ENCODE data around the gene EFCAB5. TPM values are rescaled to one million over a fixed set of nuclear protein-coding genes. Genes with fewer than 3 reads are reported as not detected.
A peak's percentile ranks its signal among the peaks of the same experiment; 100 is the strongest.
"Not testable (repeated sequence)": the region's sequence is repeated elsewhere in the genome, so short reads cannot be mapped to it uniquely, and the experiment has no call there.

EFCAB5 gene
- total RNA-seq, 2 experiments from 2014 or later, result 0.27 to 0.54 TPM

- DNase-seq (no peak), ATAC-seq (no peak)
- H3K27ac Mint-ChIP-seq, result no peak overlapping the region
- intact Hi-C loops (cut with DNase I, micrococcal nuclease), result no loop called here
- H3K36me3 Mint-ChIP-seq (ENCODE audit: low read depth), result no peaks in the 10 kb centered on the region
- H3K27me3 Mint-ChIP-seq, result no peaks in the 10 kb centered on the region
- H3K9me3 Mint-ChIP-seq (ENCODE audit: low read depth), result no peaks in the 10 kb centered on the region
- ChIA-PET CTCF (no interaction called here), POLR2A (no interaction called here)
- H3K4me1 Mint-ChIP-seq, result no peaks in the 10 kb centered on the region
- no peak overlapping the region for H3K4me3 Mint-ChIP-seq
These were observed 30.8 kb downstream of the EFCAB5 start for GRCh38 chr17:29972277-29972676.

GRCh38 chr17:29973005-29973404 lies 31.6 kb downstream of the EFCAB5 start:
- no peak for ATAC-seq
- no peaks in the 10 kb centered on the region for H3K9me3 Mint-ChIP-seq (ENCODE audit: low read depth)
- intact Hi-C loops (cut with DNase I, micrococcal nuclease), result no loop called here
- DNase-seq, result no peak
- ChIA-PET CTCF (interaction anchor here (1.2 kb wide), 1 partner anchor 120 kb away, joined by 3 read pairs; no protein-coding TSS in a partner anchor), POLR2A (no interaction called here)
- H3K27ac Mint-ChIP-seq, result no peak overlapping the region
- no peak overlapping the region for H3K4me3 Mint-ChIP-seq
- H3K36me3 Mint-ChIP-seq (ENCODE audit: low read depth), result no peaks in the 10 kb centered on the region
- no peaks in the 10 kb centered on the region for H3K4me1 Mint-ChIP-seq
- H3K27me3 Mint-ChIP-seq, result no peaks in the 10 kb centered on the region

GRCh38 chr17:29977836-29978235 lies 36.4 kb downstream of the EFCAB5 start:
- H3K4me3 Mint-ChIP-seq, result no peak overlapping the region
- intact Hi-C loops (cut with DNase I, micrococcal nuclease), result no loop called here
- POLR2A ChIA-PET, result no interaction called here
- CTCF ChIA-PET, result no interaction called here
- no peak overlapping the region for H3K27ac Mint-ChIP-seq
- no peaks in the 10 kb centered on the region for H3K9me3 Mint-ChIP-seq (ENCODE audit: low read depth)
- H3K36me3 Mint-ChIP-seq (ENCODE audit: low read depth), result no peaks in the 10 kb centered on the region
- DNase-seq, result no peak
- H3K27me3 Mint-ChIP-seq, result no peaks in the 10 kb centered on the region
- H3K4me1 Mint-ChIP-seq, result no peaks in the 10 kb centered on the region
- ATAC-seq, result no peak

- intact Hi-C loops (cut with DNase I, micrococcal nuclease), result no loop called here
- ChIA-PET CTCF (interaction anchor here (0.6 to 1.6 kb wide), 3 partner anchors 41 to 113 kb away, joined by 3 to 5 read pairs (median 4); no protein-coding TSS in a partner anchor), POLR2A (no interaction called here)
- DNase-seq, result no peak
- no peaks in the 10 kb centered on the region for H3K9me3 Mint-ChIP-seq (ENCODE audit: low read depth)
- H3K4me1 Mint-ChIP-seq, result no peaks in the 10 kb centered on the region
- H3K4me3 Mint-ChIP-seq, result no peak overlapping the region
- no peaks in the 10 kb centered on the region for H3K36me3 Mint-ChIP-seq (ENCODE audit: low read depth)
- ATAC-seq, result no peak
- H3K27ac Mint-ChIP-seq, result no peak overlapping the region
- no peaks in the 10 kb centered on the region for H3K27me3 Mint-ChIP-seq
These were observed 38.8 kb downstream of the EFCAB5 start for GRCh38 chr17:29980261-29980660.

GRCh38 chr17:29982991-29983653 lies 41.7 kb downstream of the EFCAB5 start:
- CTCF ChIA-PET, result interaction anchor here (1.3 kb wide), 1 partner anchor 18 kb away, joined by 4 read pairs; no protein-coding TSS in a partner anchor
- POLR2A ChIA-PET, result no interaction called here
- H3K27me3 Mint-ChIP-seq, result no peaks in the 10 kb centered on the region
- no peaks in the 10 kb centered on the region for H3K9me3 Mint-ChIP-seq (ENCODE audit: low read depth)
- H3K4me3 Mint-ChIP-seq, result no peak overlapping the region
- ATAC-seq, result no peak
- intact Hi-C loops (cut with DNase I, micrococcal nuclease), result no loop called here
- H3K4me1 Mint-ChIP-seq, result no peaks in the 10 kb centered on the region
- no peak overlapping the region for H3K27ac Mint-ChIP-seq
- no peaks in the 10 kb centered on the region for H3K36me3 Mint-ChIP-seq (ENCODE audit: low read depth)
- DNase-seq, result no peak

GRCh38 chr17:29996458-29996857 lies 55.0 kb downstream of the EFCAB5 start:
- ChIA-PET POLR2A (no interaction called here), CTCF (no interaction called here)
- no peak overlapping the region for H3K27ac Mint-ChIP-seq
- peaks cover 2% of the 10 kb centered on the region for H3K9me3 Mint-ChIP-seq (ENCODE audit: low read depth)
- peaks cover 11% of the 10 kb centered on the region for H3K4me1 Mint-ChIP-seq
- intact Hi-C loops (cut with DNase I, micrococcal nuclease), result no loop called here
- H3K27me3 Mint-ChIP-seq, result no peaks in the 10 kb centered on the region
- H3K4me3 Mint-ChIP-seq, result no peak overlapping the region
- DNase-seq (no peak), ATAC-seq (no peak)
- no peaks in the 10 kb centered on the region for H3K36me3 Mint-ChIP-seq (ENCODE audit: low read depth)

GRCh38 chr17:30000001-30000754 lies 58.7 kb downstream of the EFCAB5 start:
- peak; percentile 70 for ATAC-seq
- Mint-ChIP-seq H3K27ac (no peak overlapping the region), H3K9me3 (ENCODE audit: low read depth) (no peaks in the 10 kb centered on the region), H3K36me3 (ENCODE audit: low read depth) (no peaks in the 10 kb centered on the region), H3K27me3 (no peaks in the 10 kb centered on the region), H3K4me1 (peaks cover 11% of the 10 kb centered on the region), H3K4me3 (no peak overlapping the region)
- ChIA-PET CTCF (interaction anchor here (1.3 to 2.1 kb wide), 3 partner anchors 8 to 21 kb away, joined by 3 to 6 read pairs (median 4); no protein-coding TSS in a partner anchor), POLR2A (interaction anchor here (0.6 kb wide), 1 partner anchor 50 kb away, joined by 4 read pairs; no protein-coding TSS in a partner anchor)
- intact Hi-C loops (cut with DNase I, micrococcal nuclease), result no loop called here
- no peak for DNase-seq

- DNase-seq (no peak), ATAC-seq (peak; percentile 39)
- intact Hi-C loops (cut with DNase I, micrococcal nuclease), result no loop called here
- no peaks in the 10 kb centered on the region for H3K9me3 Mint-ChIP-seq (ENCODE audit: low read depth)
- H3K27ac Mint-ChIP-seq, result no peak overlapping the region
- H3K4me3 Mint-ChIP-seq, result no peak overlapping the region
- CTCF ChIA-PET, result interaction anchor here (0.8 to 1.4 kb wide), 3 partner anchors 12 to 28 kb away, joined by 3 to 5 read pairs (median 4); no protein-coding TSS in a partner anchor
- peaks cover 11% of the 10 kb centered on the region for H3K4me1 Mint-ChIP-seq
- no peaks in the 10 kb centered on the region for H3K36me3 Mint-ChIP-seq (ENCODE audit: low read depth)
- POLR2A ChIA-PET, result no interaction called here
- H3K27me3 Mint-ChIP-seq, result no peaks in the 10 kb centered on the region
These were observed 59.4 kb downstream of the EFCAB5 start for GRCh38 chr17:30000755-30001257.

- Mint-ChIP-seq H3K4me1 (peaks cover 11% of the 10 kb centered on the region), H3K27ac (no peak overlapping the region), H3K9me3 (ENCODE audit: low read depth) (no peaks in the 10 kb centered on the region), H3K36me3 (ENCODE audit: low read depth) (no peaks in the 10 kb centered on the region), H3K4me3 (no peak overlapping the region), H3K27me3 (no peaks in the 10 kb centered on the region)
- DNase-seq (no peak), ATAC-seq (no peak)
- ChIA-PET POLR2A (no interaction called here), CTCF (interaction anchor here (1.4 kb wide), 1 partner anchor 14 kb away, joined by 5 read pairs; no protein-coding TSS in a partner anchor)
- intact Hi-C loops (cut with DNase I, micrococcal nuclease), result no loop called here
These were observed 60.7 kb downstream of the EFCAB5 start for GRCh38 chr17:30002088-30002487.

GRCh38 chr17:30005709-30006320 lies 64.4 kb downstream of the EFCAB5 start:
- Mint-ChIP-seq H3K27me3 (no peaks in the 10 kb centered on the region), H3K36me3 (ENCODE audit: low read depth) (no peaks in the 10 kb centered on the region), H3K9me3 (ENCODE audit: low read depth) (no peaks in the 10 kb centered on the region), H3K4me1 (peaks cover 3% of the 10 kb centered on the region), H3K27ac (no peak overlapping the region), H3K4me3 (no peak overlapping the region)
- DNase-seq, result no peak
- ChIA-PET CTCF (interaction anchor here (1.0 kb wide), 1 partner anchor 198 kb away, joined by 5 read pairs; no protein-coding TSS in a partner anchor), POLR2A (no interaction called here)
- no peak for ATAC-seq
- intact Hi-C loops (cut with DNase I, micrococcal nuclease), result no loop called here

GRCh38 chr17:30011934-30012333 lies 70.5 kb downstream of the EFCAB5 start:
- H3K27ac Mint-ChIP-seq; H3K27me3 Mint-ChIP-seq; ATAC-seq; intact Hi-C loops (cut with DNase I, micrococcal nuclease); H3K4me3 Mint-ChIP-seq; POLR2A ChIA-PET; CTCF ChIA-PET; H3K36me3 Mint-ChIP-seq (ENCODE audit: low read depth); H3K4me1 Mint-ChIP-seq: not testable (repeated sequence)
- H3K9me3 Mint-ChIP-seq (ENCODE audit: low read depth), result peaks cover 11% of the 10 kb centered on the region
- DNase-seq, result peak; percentile 7
